Stimulated activated CD8-positive, alpha-beta memory T cell treated with anti-CD3 and anti-CD28 coated beads, Interleukin-4, amount 100 ng/mL, for 24 hours (primary cell): ENCODE measurements around the gene TMEM190.
"Not testable (repeated sequence)": the region's sequence is repeated elsewhere in the genome, so short reads cannot be mapped to it uniquely, and the experiment has no call there.

Experiments used
- DNase-seq: peaks from one replicate; pipeline ENCODE4 v3.0.0-alpha.2; 2020; ENCODE audit warnings: low read depth

Gene TMEM190

GRCh38 chr19:55376241-55376933, at the start of gene TMEM190:
Gene TMEM190 (plus strand): TSS chr19:55376826. CDS start chr19:55376854, 28 bp downstream.
- DNase-seq = no peak

GRCh38 chr19:55328774-55329318, 47.8 kb upstream of the TMEM190 start:
- not testable (repeated sequence) for DNase-seq

- DNase-seq = not testable (repeated sequence)
Measured at GRCh38 chr19:55329791-55330190, 46.8 kb upstream of the TMEM190 start.

GRCh38 chr19:55333870-55334269, 42.8 kb upstream of the TMEM190 start:
- DNase-seq = no peak

- no peak for DNase-seq
Measured at GRCh38 chr19:55336101-55336500, 40.5 kb upstream of the TMEM190 start.

GRCh38 chr19:55339105-55339888, 37.3 kb upstream of the TMEM190 start, which contains the start of gene KMT5C:
Gene KMT5C (plus strand): TSS chr19:55339876. CDS start chr19:55341937, 2,061 bp downstream.
- DNase-seq = peak; percentile 100

GRCh38 chr19:55339889-55340783, 36.5 kb upstream of the TMEM190 start:
- DNase-seq = no peak

- DNase-seq = no peak
Measured at GRCh38 chr19:55340784-55341147, 35.9 kb upstream of the TMEM190 start.

- peak; percentile 47 for DNase-seq
Measured at GRCh38 chr19:55341171-55341588, 35.4 kb upstream of the TMEM190 start.

GRCh38 chr19:55341595-55342531, 34.8 kb upstream of the TMEM190 start:
- no peak for DNase-seq

- DNase-seq = no peak
Measured at GRCh38 chr19:55344444-55344843, 32.2 kb upstream of the TMEM190 start.

- DNase-seq = no peak
Measured at GRCh38 chr19:55345101-55345817, 31.4 kb upstream of the TMEM190 start.

- DNase-seq = no peak
Measured at GRCh38 chr19:55345818-55346724, 30.6 kb upstream of the TMEM190 start.

- DNase-seq = no peak
Measured at GRCh38 chr19:55346725-55347441, 29.7 kb upstream of the TMEM190 start.

- no peak for DNase-seq
Measured at GRCh38 chr19:55347442-55348009, 29.1 kb upstream of the TMEM190 start.

GRCh38 chr19:55348317-55349034, 28.1 kb upstream of the TMEM190 start:
- DNase-seq = no peak

- no peak for DNase-seq
Measured at GRCh38 chr19:55350620-55351315, 25.9 kb upstream of the TMEM190 start.
